ENCODE results near the gene CNPY4.

CNPY4 gene

GRCh38 chr7:100089458-100090196 is 29.8 kb upstream of the CNPY4 start:
- no peak for TF ChIP-seq CTCF (IDR thresholded peaks at IDR 0.05; ENCODE audit: insufficient read depth, low read length, poor library complexity, severe bottlenecking)
- Histone ChIP-seq H3K4me3 (replicated peaks; ENCODE audit: low read depth, low read length) (peak overlapping the region; percentile 87), H3K27me3 (replicated peaks; ENCODE audit: control insufficient read depth, insufficient read depth, low read length) (no peaks in the 10 kb centered on the region), H3K36me3 (ENCODE audit: control insufficient read depth, insufficient read depth, low read length) (peaks cover 37% of the 10 kb centered on the region)
- DNase-seq (ENCODE audit: extremely low read depth, insufficient read length) = no peak

- H3K4me3 ChIP-seq (replicated peaks; ENCODE audit: low read depth, low read length) = no peak overlapping the region
- peaks cover 44% of the 10 kb centered on the region for H3K36me3 ChIP-seq (ENCODE audit: control insufficient read depth, insufficient read depth, low read length)
- H3K27me3 ChIP-seq (replicated peaks; ENCODE audit: control insufficient read depth, insufficient read depth, low read length) = no peaks in the 10 kb centered on the region
- DNase-seq (ENCODE audit: extremely low read depth, insufficient read length) = no peak
- TF ChIP-seq CTCF (IDR thresholded peaks at IDR 0.05; ENCODE audit: insufficient read depth, low read length, poor library complexity, severe bottlenecking) = no peak
These were observed 28.7 kb upstream of the CNPY4 start for GRCh38 chr7:100090527-100091410.

- Histone ChIP-seq H3K4me3 (replicated peaks; ENCODE audit: low read depth, low read length) (no peak overlapping the region), H3K36me3 (ENCODE audit: control insufficient read depth, insufficient read depth, low read length) (peaks cover 49% of the 10 kb centered on the region)
- DNase-seq (ENCODE audit: extremely low read depth, insufficient read length) = no peak
These were observed 27.8 kb upstream of the CNPY4 start for GRCh38 chr7:100091411-100092181.

GRCh38 chr7:100093054-100093453 is 26.4 kb upstream of the CNPY4 start:
- Histone ChIP-seq H3K27me3 (replicated peaks; ENCODE audit: control insufficient read depth, insufficient read depth, low read length) (no peaks in the 10 kb centered on the region), H3K36me3 (ENCODE audit: control insufficient read depth, insufficient read depth, low read length) (peaks cover 59% of the 10 kb centered on the region), H3K4me3 (replicated peaks; ENCODE audit: low read depth, low read length) (no peak overlapping the region)
- TF ChIP-seq CTCF (IDR thresholded peaks at IDR 0.05; ENCODE audit: insufficient read depth, low read length, poor library complexity, severe bottlenecking) = no peak
- no peak for DNase-seq (ENCODE audit: extremely low read depth, insufficient read length)

More at GRCh38 chr7:100091411-100092181, 27.8 kb upstream of the CNPY4 start:
- H3K27me3 ChIP-seq (replicated peaks; ENCODE audit: control insufficient read depth, insufficient read depth, low read length) = no peaks in the 10 kb centered on the region
- no peak for TF ChIP-seq CTCF (IDR thresholded peaks at IDR 0.05; ENCODE audit: insufficient read depth, low read length, poor library complexity, severe bottlenecking)

- TF ChIP-seq CTCF (IDR thresholded peaks at IDR 0.05; ENCODE audit: insufficient read depth, low read length, poor library complexity, severe bottlenecking) = no peak
- no peak for DNase-seq (ENCODE audit: extremely low read depth, insufficient read length)
- Histone ChIP-seq H3K36me3 (ENCODE audit: control insufficient read depth, insufficient read depth, low read length) (peaks cover 64% of the 10 kb centered on the region), H3K27me3 (replicated peaks; ENCODE audit: control insufficient read depth, insufficient read depth, low read length) (no peaks in the 10 kb centered on the region), H3K4me3 (replicated peaks; ENCODE audit: low read depth, low read length) (no peak overlapping the region)
These were observed 25.9 kb upstream of the CNPY4 start for GRCh38 chr7:100093498-100093897.
